ENCODE results near the gene STIM1. TPM values are rescaled to one million over a fixed set of nuclear protein-coding genes. Genes with fewer than 3 reads are reported as not detected.
"Not testable (repeated sequence)": the region's sequence is repeated elsewhere in the genome, so short reads cannot be mapped to it uniquely, and the experiment has no call there.

Gene STIM1
- total RNA-seq, 1 donor from 2014 or later = 16.5 TPM

DNA sequence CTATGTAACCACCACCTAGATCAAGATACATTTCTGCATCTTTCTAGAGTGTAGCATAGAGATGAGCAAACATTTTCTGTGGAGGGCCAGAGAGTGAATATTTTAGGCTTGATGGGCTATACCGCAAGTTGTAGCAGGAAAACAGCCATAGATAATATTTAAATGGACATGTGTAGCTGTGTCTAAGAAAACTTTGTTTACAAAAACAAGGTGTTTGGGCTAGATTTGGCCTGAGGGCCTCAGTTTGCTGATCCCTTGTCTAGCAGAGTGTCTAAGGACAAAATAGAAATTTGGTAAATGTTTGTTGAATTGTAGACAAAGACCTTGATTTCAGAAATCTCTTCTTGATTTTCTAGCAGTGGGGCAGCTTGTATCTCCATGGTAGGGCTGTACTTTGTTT, 36.3 kb downstream of the STIM1 start:
- no peak overlapping the region for H3K4me3 ChIP-seq (ENCODE audit: low read depth, low read length)
- DNase-seq (ENCODE audit: low read depth) = no peak
- TF ChIP-seq, protein P1, sequence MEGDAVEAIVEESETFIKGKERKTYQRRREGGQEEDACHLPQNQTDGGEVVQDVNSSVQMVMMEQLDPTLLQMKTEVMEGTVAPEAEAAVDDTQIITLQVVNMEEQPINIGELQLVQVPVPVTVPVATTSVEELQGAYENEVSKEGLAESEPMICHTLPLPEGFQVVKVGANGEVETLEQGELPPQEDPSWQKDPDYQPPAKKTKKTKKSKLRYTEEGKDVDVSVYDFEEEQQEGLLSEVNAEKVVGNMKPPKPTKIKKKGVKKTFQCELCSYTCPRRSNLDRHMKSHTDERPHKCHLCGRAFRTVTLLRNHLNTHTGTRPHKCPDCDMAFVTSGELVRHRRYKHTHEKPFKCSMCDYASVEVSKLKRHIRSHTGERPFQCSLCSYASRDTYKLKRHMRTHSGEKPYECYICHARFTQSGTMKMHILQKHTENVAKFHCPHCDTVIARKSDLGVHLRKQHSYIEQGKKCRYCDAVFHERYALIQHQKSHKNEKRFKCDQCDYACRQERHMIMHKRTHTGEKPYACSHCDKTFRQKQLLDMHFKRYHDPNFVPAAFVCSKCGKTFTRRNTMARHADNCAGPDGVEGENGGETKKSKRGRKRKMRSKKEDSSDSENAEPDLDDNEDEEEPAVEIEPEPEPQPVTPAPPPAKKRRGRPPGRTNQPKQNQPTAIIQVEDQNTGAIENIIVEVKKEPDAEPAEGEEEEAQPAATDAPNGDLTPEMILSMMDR (conservative IDR thresholded peaks at IDR 0.05; ENCODE audit: low read depth, low read length) = no peak

DNA sequence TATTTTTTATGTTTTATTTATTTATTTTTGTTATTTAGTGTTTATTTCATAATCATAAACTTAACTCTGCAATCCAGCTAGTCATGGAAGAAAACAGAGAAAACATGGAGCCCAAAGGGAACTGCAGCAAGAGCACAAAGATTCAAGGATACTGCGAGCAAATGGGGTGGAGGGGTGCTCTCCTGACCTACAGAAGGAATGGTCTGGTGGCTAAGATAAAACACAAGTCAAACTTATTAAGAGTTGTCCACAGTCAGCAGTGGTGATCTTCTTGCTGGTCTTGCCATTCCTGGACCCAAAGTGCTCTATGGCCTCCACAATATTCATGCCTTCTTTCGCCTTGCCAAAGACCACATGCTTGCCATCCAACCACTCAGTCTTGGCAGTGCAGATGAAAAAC, 36.7 kb downstream of the STIM1 start:
- DNase-seq (ENCODE audit: low read depth) = no peak
- TF ChIP-seq, protein P1 (conservative IDR thresholded peaks at IDR 0.05; ENCODE audit: low read depth, low read length) = no peak
- no peak overlapping the region for H3K4me3 ChIP-seq (ENCODE audit: low read depth, low read length)

DNA sequence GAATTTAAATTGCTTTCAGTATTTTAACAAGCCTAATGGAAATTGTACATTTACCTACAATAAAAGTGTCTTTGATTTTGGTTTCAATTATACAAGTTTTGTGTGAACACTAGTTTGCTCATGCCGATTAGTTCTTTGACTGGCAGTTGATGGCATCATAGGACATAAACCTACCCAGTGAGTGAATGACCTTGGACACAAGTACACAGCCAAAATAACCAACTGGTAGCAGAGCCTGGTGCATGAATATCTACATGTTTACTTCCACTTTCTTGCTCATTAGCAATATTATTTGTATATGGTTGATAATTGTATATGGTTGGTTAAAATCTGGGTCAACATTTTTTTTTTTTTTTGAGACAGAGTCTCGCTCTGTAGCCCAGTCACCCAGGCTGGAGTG, 37.8 kb downstream of the STIM1 start:
- no peak overlapping the region for H3K4me3 ChIP-seq (ENCODE audit: low read depth, low read length)
- TF ChIP-seq, protein P1 (conservative IDR thresholded peaks at IDR 0.05; ENCODE audit: low read depth, low read length) = no peak
- DNase-seq (ENCODE audit: low read depth) = no peak

DNA sequence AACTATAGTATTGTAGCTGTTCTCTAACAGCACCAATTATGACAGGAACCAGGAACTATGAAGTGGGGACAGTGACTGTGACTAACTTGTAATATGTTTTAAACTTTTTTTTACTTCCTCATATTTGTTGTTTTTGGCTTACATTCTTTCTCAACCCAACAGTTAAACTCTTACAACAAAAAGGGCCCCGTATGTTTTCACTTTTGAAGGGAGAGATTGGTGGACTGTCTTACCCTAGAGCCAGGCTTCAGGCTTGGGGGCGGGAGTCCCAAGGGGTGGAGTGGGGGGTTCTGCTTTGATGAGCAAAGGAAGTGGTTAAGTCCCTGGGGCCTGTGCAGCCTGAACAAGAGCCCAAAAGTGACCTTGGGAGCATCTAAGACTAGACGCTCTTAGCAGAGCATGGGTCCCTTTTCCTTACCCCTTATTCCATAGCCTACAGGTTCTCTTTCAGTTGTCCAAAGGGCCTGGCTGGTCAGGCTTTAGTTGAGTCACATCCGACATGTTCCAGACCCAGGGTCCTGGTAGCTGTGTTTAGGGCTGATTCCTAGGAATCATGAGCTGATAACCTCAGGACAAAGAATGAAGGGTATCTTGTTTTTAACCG, 38.8 kb downstream of the STIM1 start:
- TF ChIP-seq, protein P1 (conservative IDR thresholded peaks at IDR 0.05; ENCODE audit: low read depth, low read length) = no peak
- DNase-seq (ENCODE audit: low read depth) = no peak
- no peak overlapping the region for H3K4me3 ChIP-seq (ENCODE audit: low read depth, low read length)

DNA sequence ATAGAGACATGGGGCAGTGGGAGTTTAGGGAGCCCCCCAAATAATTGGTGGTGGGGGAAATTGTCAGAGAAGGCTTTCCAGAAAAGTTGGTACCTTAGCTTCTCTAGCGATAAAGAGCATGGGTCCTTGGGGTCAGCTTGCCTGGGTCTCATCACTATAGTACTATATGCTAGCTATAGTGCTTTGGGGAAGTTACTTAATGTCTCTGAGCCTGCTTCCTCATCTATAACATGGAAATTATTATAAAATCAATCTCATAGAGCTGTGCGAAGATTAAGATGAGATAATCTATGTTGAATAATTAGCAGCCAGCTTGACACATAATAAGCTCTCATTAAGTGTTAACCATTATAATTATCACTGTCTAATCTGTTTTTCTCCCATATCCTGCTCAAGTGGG, 41.2 kb downstream of the STIM1 start:
- TF ChIP-seq, protein P1 (conservative IDR thresholded peaks at IDR 0.05; ENCODE audit: low read depth, low read length) = no peak
- no peak for DNase-seq (ENCODE audit: low read depth)
- H3K4me3 ChIP-seq (ENCODE audit: low read depth, low read length) = no peak overlapping the region

DNA sequence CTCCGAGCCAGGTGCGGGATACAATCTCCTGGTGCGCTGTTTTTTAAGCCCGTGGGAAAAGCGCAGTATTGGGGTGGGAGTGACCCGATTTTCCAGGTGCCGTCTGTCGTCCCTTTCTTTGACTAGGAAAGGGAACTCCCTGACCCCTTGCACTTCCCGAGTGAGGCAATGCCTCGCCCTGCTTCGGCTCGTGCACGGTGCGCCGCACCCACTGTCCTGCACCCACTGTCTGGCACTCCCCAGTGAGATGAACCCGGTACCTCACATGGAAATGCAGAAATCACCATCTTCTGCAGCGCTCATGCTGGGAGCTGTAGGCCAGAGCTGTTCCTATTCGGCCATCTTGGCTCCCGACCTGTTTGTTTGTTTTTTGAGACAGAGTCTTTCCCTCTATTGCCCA, 44.8 kb downstream of the STIM1 start:
- DNase-seq (ENCODE audit: low read depth); H3K4me3 ChIP-seq (ENCODE audit: low read depth, low read length): not testable (repeated sequence)

DNA sequence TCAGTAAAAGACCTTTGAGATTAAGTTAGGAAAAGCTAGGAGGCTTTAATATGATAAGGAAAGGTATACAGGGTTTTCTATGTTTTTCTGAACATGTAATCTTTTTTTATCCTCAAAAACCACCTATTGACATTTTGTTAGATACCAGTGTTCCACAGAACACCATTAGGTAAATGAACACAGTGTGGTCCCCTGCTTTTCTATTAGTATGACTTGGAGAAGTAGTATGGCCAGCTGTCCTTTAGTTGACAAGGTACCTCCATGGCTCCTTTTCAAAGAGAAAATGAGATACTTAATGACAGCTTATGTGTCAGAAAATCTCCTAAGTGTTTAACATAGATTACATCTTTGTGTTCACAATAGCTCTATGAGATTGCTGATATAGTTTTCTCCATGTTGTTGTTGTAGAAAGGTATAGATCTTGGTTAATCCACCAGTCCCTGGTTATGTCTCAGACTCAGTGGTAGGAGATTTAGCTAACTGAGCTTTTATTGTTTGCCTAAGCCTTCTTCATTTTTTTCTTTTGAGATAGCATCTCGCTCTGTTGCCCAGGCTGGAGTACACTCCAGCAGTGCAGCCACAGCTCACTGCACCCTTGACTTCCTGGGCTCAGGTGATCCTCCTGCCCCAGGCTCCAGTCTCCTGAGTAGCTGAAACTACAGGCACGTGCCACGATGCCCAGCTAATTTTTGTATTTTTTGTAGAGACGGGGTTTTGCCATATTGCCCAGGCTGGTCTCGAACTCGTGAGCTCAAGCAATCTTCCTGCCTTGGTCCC, 46.0 kb downstream of the STIM1 start:
- DNase-seq (ENCODE audit: low read depth) = no peak
- TF ChIP-seq, protein P1 (conservative IDR thresholded peaks at IDR 0.05; ENCODE audit: low read depth, low read length) = no peak
- H3K4me3 ChIP-seq (ENCODE audit: low read depth, low read length) = no peak overlapping the region
